GM12891 (cell line): ENCODE results near the gene UTP14C.

Experiments
- DNase-seq: peaks from one replicate; pipeline ENCODE4 v3.0.0; 2011; ENCODE audit warnings: low spot score; ENCODE audit not compliant: insufficient read length
- FAIRE-seq: peaks from 2 replicates; lab custom pipeline; 2011; peaks lifted over from hg19 to GRCh38; lab: Jason Lieb, UNC
- POLR2AphosphoS5 ChIP-seq: IDR thresholded peaks from 2 replicates; pipeline ENCODE4 v1.6.1; 2011; ENCODE audit warnings: low read depth, low read length, control low read depth
- SPI1 ChIP-seq: IDR thresholded peaks from 2 replicates; pipeline ENCODE4 v1.6.1; 2011; ENCODE audit warnings: low read depth, low read length, control low read depth
- TAF1 ChIP-seq: IDR thresholded peaks from 2 replicates; pipeline ENCODE4 v1.6.1; 2011; ENCODE audit warnings: low read depth, low read length, control low read depth

The UTP14C gene

DNA sequence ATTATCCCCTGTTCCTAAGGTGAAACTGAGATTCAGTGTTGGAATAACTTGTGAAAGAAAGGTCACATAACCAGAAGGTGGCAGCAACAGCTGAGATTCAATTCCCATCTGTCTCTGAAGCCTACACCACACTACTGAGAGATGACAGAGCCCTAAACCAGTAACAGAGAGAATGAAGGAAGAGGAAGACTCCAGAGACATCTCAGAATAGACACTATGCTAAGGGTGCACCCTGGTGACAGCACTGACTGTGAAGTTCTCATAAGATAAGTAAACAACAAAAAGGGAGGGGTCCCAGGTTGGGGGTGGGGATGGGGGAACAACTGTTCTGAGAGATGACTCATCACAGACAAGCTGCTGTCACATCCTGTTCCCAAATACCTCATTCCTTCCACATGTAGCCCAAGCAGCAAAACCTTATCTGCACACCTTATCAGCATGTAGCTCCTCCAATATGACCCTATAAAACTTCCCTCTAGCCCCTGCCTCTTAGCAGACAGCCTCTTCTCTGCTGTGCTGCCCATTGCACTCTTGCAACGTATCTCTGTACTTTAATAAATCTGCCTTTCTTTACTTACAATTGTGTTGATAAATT, 46.5 kb downstream of the UTP14C start:
- DNase-seq, result no peak
- no peak for TF ChIP-seq TAF1
- TF ChIP-seq POLR2AphosphoS5, result no peak
- no peak for TF ChIP-seq SPI1
- no peak for FAIRE-seq
